ENCODE data around the gene KRT6C. TPM values are rescaled to one million over a fixed set of nuclear protein-coding genes. Genes with fewer than 3 reads are reported as not detected.

KRT6C gene
- total and polyA plus RNA-seq, 8 donors = not detected

- intact Hi-C loops (cut with DNase I) = no loop called here
- Histone ChIP-seq H3K4me3 (no peak overlapping the region), H3K9me3 (no peaks in the 10 kb centered on the region), H3K27ac (no peak overlapping the region), H3K36me3 (no peaks in the 10 kb centered on the region), H3K4me1 (no peaks in the 10 kb centered on the region), H3K27me3 (no peaks in the 10 kb centered on the region)
- DNase-seq (no peak), FAIRE-seq (no peak), ATAC-seq (no peak)
- 79 to 81% methylated on average over 8 of the region's 8 CpGs for WGBS, 2 donors
- TF ChIP-seq CTCF (IDR thresholded peaks at IDR 0.05) = no peak
Observed at GRCh38 chr12:52438305-52439301, 35.0 kb downstream of the KRT6C start.

- H3K4me1 ChIP-seq = no peaks in the 10 kb centered on the region
- H3K9me3 ChIP-seq = no peaks in the 10 kb centered on the region
- 58 to 69% methylated on average over 9 of the region's 9 CpGs for WGBS, 2 donors
- intact Hi-C loops (cut with DNase I) = no loop called here
- TF ChIP-seq CTCF (IDR thresholded peaks at IDR 0.05) = no peak
- FAIRE-seq (no peak), ATAC-seq (no peak), DNase-seq (no peak)
- H3K27ac ChIP-seq = no peak overlapping the region
- H3K4me3 ChIP-seq = no peak overlapping the region
- H3K36me3 ChIP-seq = no peaks in the 10 kb centered on the region
- H3K27me3 ChIP-seq = no peaks in the 10 kb centered on the region
Observed at GRCh38 chr12:52437508-52437907, 36.1 kb downstream of the KRT6C start.

GRCh38 chr12:52436828-52437474 is 36.7 kb downstream of the KRT6C start:
- WGBS, 2 donors = 62 to 70% methylated on average over 9 of the region's 9 CpGs
- Histone ChIP-seq H3K27me3 (no peaks in the 10 kb centered on the region), H3K27ac (no peak overlapping the region), H3K36me3 (no peaks in the 10 kb centered on the region), H3K4me1 (no peaks in the 10 kb centered on the region), H3K4me3 (no peak overlapping the region), H3K9me3 (no peaks in the 10 kb centered on the region)
- DNase-seq (no peak), FAIRE-seq (no peak), ATAC-seq (no peak)
- TF ChIP-seq CTCF (IDR thresholded peaks at IDR 0.05) = no peak
- intact Hi-C loops (cut with DNase I) = no loop called here

- Histone ChIP-seq H3K4me1 (no peaks in the 10 kb centered on the region), H3K36me3 (no peaks in the 10 kb centered on the region), H3K27me3 (no peaks in the 10 kb centered on the region), H3K9me3 (no peaks in the 10 kb centered on the region), H3K4me3 (no peak overlapping the region), H3K27ac (peak overlapping the region in 2 of 4 donors; percentile 11 to 16)
- ATAC-seq = peak in 3 of 4 donors; percentile 36 to 68 (median 64)
- intact Hi-C loops (cut with DNase I) = no loop called here
- no peak for TF ChIP-seq CTCF (IDR thresholded peaks at IDR 0.05)
- 42 to 45% methylated on average over 9 of the region's 9 CpGs for WGBS, 2 donors
- FAIRE-seq = no peak
- DNase-seq = peak in 2 of 6 donors; percentile 14 to 28
Observed at GRCh38 chr12:52436000-52436827, 37.4 kb downstream of the KRT6C start.

Data from pancreas (tissue), 10 donors.